Coronary artery (tissue), 2 donors: ENCODE results near the gene CAPRIN1.

Experiments
- DNase-seq: peaks from one replicate; pipeline ENCODE4 v3.0.0-alpha.2; 2017; ENCODE audit warnings: low spot score
- H3K27ac ChIP-seq, 2 donors: fragments of 200-600 bp; sonication (generic); one replicate each; pipeline ENCODE4 v1.5.1; 2016 to 2019
- H3K4me3 ChIP-seq: fragments of 200-600 bp; sonication (generic); 2 replicates; pipeline ENCODE4 v1.5.1; 2016; ENCODE audit warnings: mild to moderate bottlenecking, moderate library complexity
- TF ChIP-seq, protein P1 (sequence below): fragments of 200-600 bp; sonication (generic); IDR thresholded peaks from one replicate; pipeline ENCODE4 v1.5.1; 2019; ENCODE audit warnings: antibody characterized with exemption

CAPRIN1 gene

DNA sequence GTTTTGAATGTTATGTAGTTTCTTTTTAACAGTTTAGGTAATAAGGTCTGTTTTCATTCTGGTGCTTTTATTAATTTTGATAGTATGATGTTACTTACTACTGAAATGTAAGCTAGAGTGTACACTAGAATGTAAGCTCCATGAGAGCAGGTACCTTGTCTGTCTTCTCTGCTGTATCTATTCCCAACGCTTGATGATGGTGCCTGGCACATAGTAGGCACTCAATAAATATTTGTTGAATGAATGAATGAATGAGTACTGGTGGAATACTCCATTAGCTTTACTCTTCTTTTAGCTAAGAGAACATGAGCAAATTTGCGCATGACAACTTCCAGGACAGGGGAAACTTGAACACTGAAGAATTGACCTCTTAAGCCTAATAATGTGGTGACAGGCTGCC, 47.3 kb downstream of the CAPRIN1 start:
- no peak overlapping the region for H3K27ac ChIP-seq
- DNase-seq = no peak

DNA sequence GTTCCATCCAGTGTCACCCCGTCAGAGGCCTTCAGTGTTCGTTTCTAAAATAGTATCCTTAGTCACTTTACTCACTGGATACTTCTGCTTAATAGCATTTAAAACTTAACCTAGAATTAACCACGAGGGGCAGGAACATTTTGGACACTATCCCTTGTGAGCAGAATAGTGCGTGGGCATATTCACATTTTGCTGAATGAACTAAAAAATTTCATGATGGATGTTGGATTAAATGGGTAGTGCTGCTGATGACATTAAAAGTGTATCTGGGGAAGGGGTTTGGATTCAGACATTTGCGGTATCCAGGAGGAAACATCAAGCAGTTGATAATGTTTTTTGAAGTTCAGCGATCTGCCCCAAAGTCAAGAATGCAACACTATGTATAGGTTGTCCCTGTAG, 53.1 kb downstream of the CAPRIN1 start:
- peak overlapping the region; percentile 94 to 95 for H3K27ac ChIP-seq
- peak overlapping the region; percentile 86 for H3K4me3 ChIP-seq
- TF ChIP-seq, protein P1, sequence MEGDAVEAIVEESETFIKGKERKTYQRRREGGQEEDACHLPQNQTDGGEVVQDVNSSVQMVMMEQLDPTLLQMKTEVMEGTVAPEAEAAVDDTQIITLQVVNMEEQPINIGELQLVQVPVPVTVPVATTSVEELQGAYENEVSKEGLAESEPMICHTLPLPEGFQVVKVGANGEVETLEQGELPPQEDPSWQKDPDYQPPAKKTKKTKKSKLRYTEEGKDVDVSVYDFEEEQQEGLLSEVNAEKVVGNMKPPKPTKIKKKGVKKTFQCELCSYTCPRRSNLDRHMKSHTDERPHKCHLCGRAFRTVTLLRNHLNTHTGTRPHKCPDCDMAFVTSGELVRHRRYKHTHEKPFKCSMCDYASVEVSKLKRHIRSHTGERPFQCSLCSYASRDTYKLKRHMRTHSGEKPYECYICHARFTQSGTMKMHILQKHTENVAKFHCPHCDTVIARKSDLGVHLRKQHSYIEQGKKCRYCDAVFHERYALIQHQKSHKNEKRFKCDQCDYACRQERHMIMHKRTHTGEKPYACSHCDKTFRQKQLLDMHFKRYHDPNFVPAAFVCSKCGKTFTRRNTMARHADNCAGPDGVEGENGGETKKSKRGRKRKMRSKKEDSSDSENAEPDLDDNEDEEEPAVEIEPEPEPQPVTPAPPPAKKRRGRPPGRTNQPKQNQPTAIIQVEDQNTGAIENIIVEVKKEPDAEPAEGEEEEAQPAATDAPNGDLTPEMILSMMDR = no peak
- DNase-seq = no peak

More for the DNA sequence above, 47.3 kb downstream of the CAPRIN1 start:
- TF ChIP-seq, protein P1 = no peak
- H3K4me3 ChIP-seq = no peak overlapping the region

DNA sequence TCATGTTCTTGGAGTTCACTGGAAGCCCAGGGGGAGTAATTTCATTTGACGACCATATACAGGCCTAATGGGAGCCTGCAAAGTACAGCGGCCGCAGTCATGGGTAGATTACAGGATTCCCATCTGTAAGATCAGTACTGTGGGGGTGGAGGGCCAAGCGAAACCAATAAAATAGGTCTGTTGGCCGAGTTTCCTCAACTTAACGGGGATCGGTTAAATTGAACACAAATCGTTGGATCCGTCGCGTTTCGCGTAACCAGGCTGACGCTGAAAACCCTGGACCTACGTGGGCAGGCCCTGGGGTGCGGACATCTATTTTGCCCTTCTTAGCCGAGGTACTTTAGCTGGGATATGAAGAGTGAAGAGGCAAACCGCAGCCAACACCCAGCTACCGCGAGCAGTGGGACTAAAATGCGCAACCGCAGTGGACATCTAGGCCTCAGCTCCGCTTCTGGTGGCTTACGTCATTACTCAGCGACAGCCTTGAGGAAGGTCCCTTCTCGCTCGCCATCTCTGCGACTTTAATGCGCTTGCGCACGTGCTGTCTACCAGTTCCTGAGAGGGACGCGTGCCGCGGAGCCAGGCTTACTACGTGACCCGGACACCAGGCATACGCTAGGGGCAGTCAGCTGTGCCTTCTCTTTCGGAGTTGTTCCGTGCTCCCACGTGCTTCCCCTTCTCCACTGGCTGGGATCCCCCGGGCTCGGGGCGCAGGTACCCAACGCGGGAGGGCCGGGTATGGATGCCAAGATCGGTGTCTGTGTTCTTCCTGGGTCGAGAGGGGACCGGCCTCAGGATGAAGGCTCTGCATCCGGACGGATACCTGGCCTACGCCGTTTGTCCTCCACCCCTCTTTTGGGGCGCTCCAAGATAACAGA, 53.8 kb downstream of the CAPRIN1 start, which contains the start of gene NAT10:
Gene NAT10 (plus strand): TSS at position 551 of the 878 bp plus-strand sequence. CDS start 2,597 bp downstream, outside the sequence.
- TF ChIP-seq, protein P1 = no peak

DNA sequence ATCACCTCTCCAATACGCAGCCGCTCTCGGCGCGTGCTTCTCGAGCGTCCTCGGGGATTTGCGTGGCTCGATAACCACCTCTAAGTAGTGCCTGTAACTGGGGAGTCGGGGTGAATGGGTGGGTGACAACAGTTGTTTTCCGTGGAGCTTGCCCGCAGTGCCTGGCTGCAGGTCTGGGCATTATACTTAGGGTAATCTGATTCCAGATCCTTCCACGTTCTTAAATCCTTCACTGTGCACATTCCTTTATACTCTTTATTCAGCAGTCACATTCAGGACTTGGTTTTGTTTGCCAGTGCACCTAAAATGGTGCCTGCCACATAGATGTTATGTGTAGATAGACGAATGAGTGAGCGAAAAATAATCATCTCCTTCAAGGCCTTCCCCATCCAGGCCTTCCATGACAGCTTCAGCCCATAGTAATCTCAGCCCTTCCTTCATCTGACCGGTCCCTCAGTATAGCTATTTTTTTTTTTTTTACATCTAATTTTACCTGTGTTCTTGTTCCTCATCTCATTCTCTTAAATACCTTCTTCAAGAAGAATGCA, 54.5 kb downstream of the CAPRIN1 start:
- peak overlapping the region; percentile 94 to 95 for H3K27ac ChIP-seq
- TF ChIP-seq, protein P1 = no peak
- H3K4me3 ChIP-seq = peak overlapping the region; percentile 86
- no peak for DNase-seq

More for the DNA sequence above, 53.8 kb downstream of the CAPRIN1 start, which contains the start of gene NAT10:
- peak; percentile 98 for DNase-seq
- peak within 1 kb of the TSS; percentile 86 for H3K4me3 ChIP-seq
- H3K27ac ChIP-seq = peak within 1 kb of the TSS; percentile 94 to 95

DNA sequence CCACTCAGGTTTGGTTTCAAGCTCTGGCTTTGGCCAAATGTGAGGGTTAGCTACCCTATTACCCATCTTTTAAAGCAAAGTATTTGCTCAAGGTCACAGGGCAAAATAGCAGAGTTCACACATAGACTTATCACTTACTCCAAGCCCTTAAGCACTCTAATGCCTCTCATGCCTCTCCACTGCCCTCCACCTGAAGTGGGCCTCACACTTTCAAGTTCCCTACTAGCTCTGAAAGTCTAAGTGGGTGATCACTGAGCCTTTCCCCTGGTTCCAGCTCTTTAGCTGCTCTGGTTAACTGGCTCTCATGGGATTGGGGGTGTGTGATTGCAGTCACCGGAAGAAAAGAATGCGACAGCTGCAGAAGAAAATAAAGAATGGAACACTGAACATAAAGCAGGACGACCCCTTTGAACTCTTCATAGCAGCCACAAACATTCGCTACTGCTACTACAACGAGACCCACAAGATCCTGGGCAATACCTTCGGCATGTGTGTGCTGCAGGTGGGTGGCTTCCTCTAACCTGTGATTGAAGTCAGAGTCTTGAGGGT, 60.3 kb downstream of the CAPRIN1 start:
- TF ChIP-seq, protein P1 = no peak
- Histone ChIP-seq H3K27ac (no peak overlapping the region), H3K4me3 (no peak overlapping the region)
- no peak for DNase-seq

DNA sequence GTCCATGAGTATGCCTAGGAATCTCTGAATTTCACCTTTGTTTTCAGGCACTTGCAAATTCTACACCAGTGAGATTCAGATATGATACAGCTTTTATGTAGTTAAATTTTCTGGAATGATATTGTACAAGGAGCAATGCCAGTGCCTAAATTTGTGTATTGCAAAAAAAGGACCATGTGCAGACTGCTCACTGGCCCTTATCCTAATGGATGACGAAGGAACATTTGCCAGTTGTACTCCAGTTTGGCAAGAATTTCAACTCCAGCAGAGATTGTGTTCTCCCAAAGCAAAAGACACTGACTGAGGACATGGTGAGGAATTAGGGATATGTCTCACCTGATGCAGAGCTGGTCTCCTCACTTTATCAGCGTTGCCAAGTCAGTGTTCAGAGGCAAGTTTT, 62.5 kb downstream of the CAPRIN1 start:
- TF ChIP-seq, protein P1 = no peak
- no peak overlapping the region for H3K27ac ChIP-seq
- H3K4me3 ChIP-seq = no peak overlapping the region
- no peak for DNase-seq
